ENCODE results near the gene PRKAA1.
"Not testable (repeated sequence)": the region's sequence is repeated elsewhere in the genome, so short reads cannot be mapped to it uniquely, and the experiment has no call there.

PRKAA1 gene

GRCh38 chr5:40735609-40736008 lies 62.6 kb downstream of the PRKAA1 start:
- in situ Hi-C loops (cut with MboI; ENCODE audit: low sequenced_read_pairs): loop anchor here (10.0 to 25.0 kb wide), 2 partner anchors 1021 to 1148 kb away; no protein-coding TSS in a partner anchor

GRCh38 chr5:40734986-40735385 lies 63.2 kb downstream of the PRKAA1 start:
- in situ Hi-C loops (cut with MboI; ENCODE audit: low sequenced_read_pairs): loop anchor here (10.0 to 25.0 kb wide), 2 partner anchors 1020 to 1148 kb away; no protein-coding TSS in a partner anchor

GRCh38 chr5:40733879-40734563 lies 64.2 kb downstream of the PRKAA1 start:
- in situ Hi-C loops (cut with MboI; ENCODE audit: low sequenced_read_pairs): loop anchor here (10.0 to 25.0 kb wide), 2 partner anchors 1019 to 1147 kb away; no protein-coding TSS in a partner anchor

GRCh38 chr5:40733434-40733833 lies 64.7 kb downstream of the PRKAA1 start:
- in situ Hi-C loops (cut with MboI; ENCODE audit: low sequenced_read_pairs): loop anchor here (10.0 to 25.0 kb wide), 2 partner anchors 1019 to 1146 kb away; no protein-coding TSS in a partner anchor

GRCh38 chr5:40722497-40722911 lies 75.7 kb downstream of the PRKAA1 start:
- in situ Hi-C loops (cut with MboI; ENCODE audit: low sequenced_read_pairs): not testable (repeated sequence)

GRCh38 chr5:40720069-40720468 lies 78.1 kb downstream of the PRKAA1 start:
- in situ Hi-C loops (cut with MboI; ENCODE audit: low sequenced_read_pairs): no loop called here

- in situ Hi-C loops (cut with MboI; ENCODE audit: low sequenced_read_pairs): no loop called here
Measured at GRCh38 chr5:40717281-40717680, 80.9 kb downstream of the PRKAA1 start.

GRCh38 chr5:40716590-40716989 lies 81.6 kb downstream of the PRKAA1 start:
- in situ Hi-C loops (cut with MboI; ENCODE audit: low sequenced_read_pairs): no loop called here

- in situ Hi-C loops (cut with MboI; ENCODE audit: low sequenced_read_pairs): no loop called here
Measured at GRCh38 chr5:40716000-40716399, 82.2 kb downstream of the PRKAA1 start.

- in situ Hi-C loops (cut with MboI; ENCODE audit: low sequenced_read_pairs): no loop called here
Measured at GRCh38 chr5:40714001-40714400, 84.2 kb downstream of the PRKAA1 start.

- in situ Hi-C loops (cut with MboI; ENCODE audit: low sequenced_read_pairs): not testable (repeated sequence)
Measured at GRCh38 chr5:40710575-40710974, 87.6 kb downstream of the PRKAA1 start.
